NCI-H2227 treated with DMSO at 0.1 percent for 48 hours (cell line): ENCODE data around the gene RPTN.

ENCODE experiments used
- DNase-seq: peaks from one replicate; lab custom pipeline; 2025; lab: John Stamatoyannopoulos, UW

The RPTN gene

GRCh38 chr1:152110860-152111514 lies 48.0 kb downstream of the RPTN start:
- DNase-seq, result no peak

- DNase-seq, result no peak
Measured at GRCh38 chr1:152110365-152110859, 48.6 kb downstream of the RPTN start.

GRCh38 chr1:152109998-152110294 lies 49.1 kb downstream of the RPTN start:
- DNase-seq, result no peak

- DNase-seq, result no peak
Measured at GRCh38 chr1:152109231-152109997, 49.6 kb downstream of the RPTN start.

GRCh38 chr1:152108882-152109222 lies 50.2 kb downstream of the RPTN start:
- no peak for DNase-seq

- no peak for DNase-seq
Measured at GRCh38 chr1:152107984-152108881, 50.8 kb downstream of the RPTN start.

GRCh38 chr1:152107031-152107983 lies 51.7 kb downstream of the RPTN start:
- no peak for DNase-seq

- no peak for DNase-seq
Measured at GRCh38 chr1:152104854-152105253, 54.2 kb downstream of the RPTN start.
